Body of pancreas (tissue), 4 donors: ENCODE data around the gene CHI3L2.

Experiments used
- POLR2A ChIP-seq, 3 donors: fragments of 450-650 bp; IDR thresholded peaks; one replicate each; pipeline ENCODE4 v1.6.1; 2016; ENCODE audit warnings: antibody characterized with exemption in 3 of 3, mild to moderate bottlenecking in 2 of 3
- TF ChIP-seq, protein P1 (sequence below), 7 experiments: fragments of 450-650 bp in 4 of 7; fragments of 200-600 bp in 3 of 7; sonication (generic) in 3 of 7; IDR thresholded peaks; one replicate each; pipeline ENCODE4 v1.5.1; 2016 to 2019; ENCODE audit warnings: antibody characterized with exemption in 7 of 7

GRCh38 chr1:111289371-111289770 is 61.9 kb downstream of the CHI3L2 start:
- no peak for TF ChIP-seq POLR2A (IDR thresholded peaks at IDR 0.05)
- TF ChIP-seq, protein P1, sequence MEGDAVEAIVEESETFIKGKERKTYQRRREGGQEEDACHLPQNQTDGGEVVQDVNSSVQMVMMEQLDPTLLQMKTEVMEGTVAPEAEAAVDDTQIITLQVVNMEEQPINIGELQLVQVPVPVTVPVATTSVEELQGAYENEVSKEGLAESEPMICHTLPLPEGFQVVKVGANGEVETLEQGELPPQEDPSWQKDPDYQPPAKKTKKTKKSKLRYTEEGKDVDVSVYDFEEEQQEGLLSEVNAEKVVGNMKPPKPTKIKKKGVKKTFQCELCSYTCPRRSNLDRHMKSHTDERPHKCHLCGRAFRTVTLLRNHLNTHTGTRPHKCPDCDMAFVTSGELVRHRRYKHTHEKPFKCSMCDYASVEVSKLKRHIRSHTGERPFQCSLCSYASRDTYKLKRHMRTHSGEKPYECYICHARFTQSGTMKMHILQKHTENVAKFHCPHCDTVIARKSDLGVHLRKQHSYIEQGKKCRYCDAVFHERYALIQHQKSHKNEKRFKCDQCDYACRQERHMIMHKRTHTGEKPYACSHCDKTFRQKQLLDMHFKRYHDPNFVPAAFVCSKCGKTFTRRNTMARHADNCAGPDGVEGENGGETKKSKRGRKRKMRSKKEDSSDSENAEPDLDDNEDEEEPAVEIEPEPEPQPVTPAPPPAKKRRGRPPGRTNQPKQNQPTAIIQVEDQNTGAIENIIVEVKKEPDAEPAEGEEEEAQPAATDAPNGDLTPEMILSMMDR (IDR thresholded peaks at IDR 0.05): no peak
